HepG2 (cell line): ENCODE results near the gene C2orf49. TPM values are rescaled to one million over a fixed set of nuclear protein-coding genes. Genes with fewer than 3 reads are reported as not detected.

Experiments used
- GFI1 ChIP-seq: sonication (generic); formaldehyde crosslinking; IDR thresholded peaks from 2 replicates; pipeline ENCODE4 v1.5.0; 2020; ENCODE audit warnings: missing genetic modification reagents, mild to moderate bottlenecking, borderline replicate concordance
- GRHL1 ChIP-seq: sonication (generic); formaldehyde crosslinking; conservative IDR thresholded peaks from 2 replicates; pipeline ENCODE4 v1.8.0; 2022; ENCODE audit warnings: missing genetic modification reagents
- HINFP ChIP-seq: sonication (generic); formaldehyde crosslinking; IDR thresholded peaks from 2 replicates; pipeline ENCODE4 v1.4.0; 2020; ENCODE audit warnings: low read depth, mild to moderate bottlenecking, missing genetic modification reagents
- HOXA7 ChIP-seq: sonication (generic); formaldehyde crosslinking; IDR thresholded peaks from 2 replicates; pipeline ENCODE4 v1.8.1; 2022; ENCODE audit warnings: mild to moderate bottlenecking, missing genetic modification reagents, moderate library complexity
- HOXA9 ChIP-seq: sonication (generic); formaldehyde crosslinking; IDR thresholded peaks from 2 replicates; pipeline ENCODE4 v1.8.1; 2022; ENCODE audit warnings: missing genetic modification reagents, mild to moderate bottlenecking, moderate library complexity, borderline replicate concordance
- KAT7 ChIP-seq: IDR thresholded peaks from 2 replicates; pipeline ENCODE4 v1.6.1; 2018; ENCODE audit warnings: borderline replicate concordance, missing compliant biosample characterization
- KLF15 ChIP-seq: sonication (generic); formaldehyde crosslinking; IDR thresholded peaks from 2 replicates; pipeline ENCODE4 v1.8.1; 2023; ENCODE audit warnings: borderline replicate concordance, mild to moderate bottlenecking, inconsistent platforms, missing genetic modification reagents, mixed read lengths
- LBX2 ChIP-seq: sonication (generic); formaldehyde crosslinking; IDR thresholded peaks from 2 replicates; pipeline ENCODE4 v1.5.0; 2020; ENCODE audit warnings: missing genetic modification reagents, mild to moderate bottlenecking, borderline replicate concordance
- MAX ChIP-seq: IDR thresholded peaks from 2 replicates; pipeline ENCODE4 v1.6.1; 2012; ENCODE audit warnings: inconsistent platforms
- MXD1 ChIP-seq: sonication (generic); formaldehyde crosslinking; IDR thresholded peaks from 2 replicates; pipeline ENCODE4 v1.4.0; 2020; ENCODE audit warnings: mild to moderate bottlenecking, missing genetic modification reagents
- PHB2 ChIP-seq: fragments of 450-650 bp; IDR thresholded peaks from 2 replicates; pipeline ENCODE4 v1.6.1; 2018; ENCODE audit not compliant: partially characterized antibody
- PPARG ChIP-seq: conservative IDR thresholded peaks from 2 replicates; pipeline ENCODE4 v1.6.1; 2016; ENCODE audit warnings: missing biosample characterization, missing genetic modification reagents
- TEAD2 ChIP-seq: sonication (generic); formaldehyde crosslinking; IDR thresholded peaks from 2 replicates; pipeline ENCODE4 v1.9.0; 2021; ENCODE audit warnings: missing genetic modification reagents
- TFDP2 ChIP-seq: sonication (generic); formaldehyde crosslinking; IDR thresholded peaks from 2 replicates; pipeline ENCODE4 v1.4.0; 2020; ENCODE audit warnings: missing genetic modification reagents
- ZBTB14 ChIP-seq: sonication (generic); formaldehyde crosslinking; IDR thresholded peaks from 2 replicates; pipeline ENCODE4 v1.4.0; 2020; ENCODE audit warnings: missing genetic modification reagents
- ZNF552 ChIP-seq: sonication (generic); formaldehyde crosslinking; IDR thresholded peaks from 2 replicates; pipeline ENCODE4 v1.9.0; 2022; ENCODE audit warnings: missing genetic modification reagents, mild to moderate bottlenecking, borderline replicate concordance
- ZNF562 ChIP-seq: sonication (generic); formaldehyde crosslinking; IDR thresholded peaks from 2 replicates; pipeline ENCODE4 v1.8.0; 2022; ENCODE audit warnings: missing genetic modification reagents, borderline replicate concordance
- ZNF572 ChIP-seq: sonication (generic); formaldehyde crosslinking; IDR thresholded peaks from 2 replicates; pipeline ENCODE4 v1.5.1; 2020; ENCODE audit warnings: mild to moderate bottlenecking, missing genetic modification reagents
- ZNF576 ChIP-seq: sonication (generic); formaldehyde crosslinking; IDR thresholded peaks from 2 replicates; pipeline ENCODE4 v1.4.0; 2020; ENCODE audit warnings: mild to moderate bottlenecking, missing genetic modification reagents
- ZNF740 ChIP-seq: sonication (generic); formaldehyde crosslinking; IDR thresholded peaks from 2 replicates; pipeline ENCODE4 v1.4.0; 2020; ENCODE audit warnings: missing genetic modification reagents
- polyA plus RNA-seq, 8 experiments: library from polyadenylated mRNA; depleted of rRNA in 3 of 8; stranded (reverse) in 7 of 8; unstranded in 1 of 8; fragments of >200 nt; fragmentation: Illumina TruSeq in 4 of 8; extraction: Trizol in 4 of 8; gene quantifications; 2 replicates each; pipeline versions ENCODE4 v1.2.1 to v1.2.3, GENCODE V29; 2011 to 2016; ENCODE audit warnings: low read depth in 4 of 8, missing spikeins in 1 of 8, mixed read lengths in 1 of 8; ENCODE audit not compliant: insufficient read depth in 1 of 8
- total RNA-seq, 5 experiments: library from RNA; depleted of rRNA; stranded (reverse); fragments of >200 nt; fragmentation: Illumina TruSeq; extraction: Trizol; gene quantifications; 2 replicates each; pipeline ENCODE4 v1.2.3, GENCODE V29; 2016; ENCODE audit warnings: low read depth in 1 of 5

Gene C2orf49
- total and polyA plus RNA-seq, 2 of the 13 experiments (the other 11 are each of a cell fraction or from before 2014, with no cell fraction given): 24.7 to 28.8 TPM

- TF ChIP-seq ZNF552 (no peak), MXD1 (CRISPR knock-in tag) (peak; percentile 45; the same call in 1 of the 2 replicates), MAX (peak; percentile 94), TFDP2 (CRISPR knock-in tag) (peak; percentile 88), ZNF576 (CRISPR knock-in tag) (0 out of 2 replicates have a peak, but pooled peaks have one; percentile 31), HOXA7 (0 out of 2 replicates have a peak, but pooled peaks have one; percentile 1), PHB2 (no peak), HINFP (CRISPR knock-in tag) (peak; percentile 86), ZNF562 (CRISPR knock-in tag) (no peak), GFI1 (CRISPR knock-in tag) (peak; percentile 51; the same call in 1 of the 2 replicates), TEAD2 (CRISPR knock-in tag) (no peak), PPARG (CRISPR knock-in tag) (0 out of 2 replicates have a peak, but pooled peaks have one; percentile 23), ZBTB14 (CRISPR knock-in tag) (no peak), GRHL1 (CRISPR knock-in tag) (no peak), HOXA9 (CRISPR knock-in tag) (no peak), KLF15 (no peak), ZNF572 (CRISPR knock-in tag) (0 out of 2 replicates have a peak, but pooled peaks have one; percentile 17), ZNF740 (CRISPR knock-in tag) (no peak), KAT7 (CRISPR knock-in tag) (no peak), LBX2 (CRISPR knock-in tag) (0 out of 2 replicates have a peak, but pooled peaks have one; percentile 37)
Measured at GRCh38 chr2:105398336-105399206, 61.2 kb downstream of the C2orf49 start, which contains the start of gene FHL2 (continued).
